ENCODE results near the gene TDRD7.

The TDRD7 gene

DNA sequence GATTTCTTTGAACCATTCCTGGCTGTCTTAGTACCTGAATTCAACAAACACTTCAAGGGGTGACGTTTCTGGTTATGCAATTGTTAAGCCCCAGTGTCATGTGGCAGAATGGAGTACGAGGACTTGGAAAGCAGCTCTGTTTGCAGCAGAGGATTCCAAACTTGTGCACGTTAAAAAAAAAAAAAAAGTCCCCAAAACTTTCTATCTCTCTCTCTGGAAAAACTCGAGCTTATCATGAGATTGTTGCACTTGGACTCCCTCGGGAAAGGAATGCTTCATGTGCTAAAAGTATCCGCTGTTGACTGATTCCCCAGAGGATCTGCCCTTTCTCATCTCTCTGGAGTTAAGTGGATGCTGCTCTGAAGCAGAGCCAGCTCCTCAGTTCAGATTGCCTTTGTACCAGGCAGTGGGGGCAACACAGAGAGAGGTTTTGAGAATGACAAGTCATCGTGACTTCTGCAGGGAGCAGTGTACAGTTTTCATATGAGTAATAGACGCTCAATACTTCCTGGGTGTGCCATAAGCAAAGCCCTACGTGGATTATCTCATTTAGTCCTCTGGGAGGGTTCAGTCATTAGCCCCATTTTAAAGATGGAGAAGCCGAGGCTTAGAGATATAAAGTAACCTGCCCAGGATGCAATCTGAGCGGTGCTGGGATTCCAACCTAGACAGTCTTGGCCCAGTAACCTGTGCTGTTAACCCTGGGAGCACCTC is 117.6 kb downstream of the TDRD7 start:
- no peak for DNase-seq

DNA sequence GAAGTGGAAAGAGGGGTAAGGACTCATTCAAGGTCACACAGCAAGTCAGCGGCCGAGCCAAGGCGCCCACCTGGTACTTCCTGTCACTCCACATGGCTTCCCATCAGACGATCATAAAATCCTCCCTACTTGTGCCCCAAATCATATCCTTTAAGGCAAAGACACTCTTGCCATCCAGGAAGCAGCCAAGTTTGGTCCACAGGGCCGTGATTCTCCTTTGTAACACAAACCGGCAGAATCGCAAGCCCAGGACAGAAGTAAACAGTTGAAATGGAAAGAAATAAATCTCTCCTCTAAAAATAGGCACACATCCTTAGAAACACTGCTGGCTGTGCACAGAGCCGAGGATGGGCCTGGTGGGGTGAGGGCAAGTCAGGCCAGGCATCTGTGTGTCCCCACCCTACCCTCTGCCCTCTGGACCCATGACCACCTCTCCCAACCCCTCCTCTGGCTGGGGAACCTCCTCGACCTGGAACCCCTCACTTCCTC is 120.0 kb downstream of the TDRD7 start:
- DNase-seq: no peak

DNA sequence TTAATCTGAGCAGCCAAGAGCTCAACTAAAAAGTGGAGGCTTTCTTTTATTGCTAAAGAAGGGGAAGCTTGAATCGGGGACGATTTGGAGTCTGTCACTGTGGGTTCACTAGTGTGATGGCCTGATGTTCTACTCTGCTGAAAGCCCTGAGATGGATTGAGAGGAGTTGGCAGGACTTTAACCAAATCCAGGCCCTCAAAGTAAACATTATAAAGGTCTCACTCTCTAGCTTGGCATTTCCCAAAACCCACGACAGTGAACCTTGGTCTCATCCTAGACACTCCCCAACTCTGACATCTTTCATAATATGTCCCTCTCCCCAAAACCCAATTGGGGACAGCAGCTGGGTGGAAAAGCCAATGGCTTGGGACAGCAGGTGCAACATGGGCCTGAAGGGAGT is 122.3 kb downstream of the TDRD7 start:
- DNase-seq: no peak

DNA sequence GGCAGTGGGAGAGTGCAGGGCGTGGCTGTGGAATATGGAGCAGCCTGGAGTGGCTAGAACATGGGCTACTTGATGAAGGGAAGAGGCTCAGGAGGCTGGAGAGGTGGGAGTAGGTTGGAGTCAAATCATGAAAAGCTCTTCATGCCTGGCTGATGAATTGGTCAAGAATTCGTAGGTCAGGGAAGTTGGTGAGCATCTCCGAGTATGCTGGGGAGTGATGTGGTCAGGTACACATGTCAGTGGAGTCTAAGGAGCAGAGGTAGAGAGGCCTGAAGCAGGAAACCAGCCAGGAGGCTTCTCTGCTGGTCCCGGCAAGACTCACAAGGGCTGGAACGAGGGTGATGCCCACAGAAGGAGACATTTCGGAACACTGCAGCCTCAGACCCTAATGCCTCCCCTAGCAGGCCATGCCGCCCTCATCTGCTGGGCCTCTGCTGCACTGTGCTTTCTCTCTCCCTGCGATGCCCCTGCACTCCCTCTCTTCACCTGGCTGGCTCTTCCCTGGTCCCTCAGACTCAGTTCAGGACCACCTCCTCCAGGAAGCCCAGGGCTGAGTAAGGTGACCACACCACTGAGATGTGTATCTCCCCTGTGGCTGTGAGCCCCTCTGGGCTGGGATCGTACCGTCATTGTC is 123.2 kb downstream of the TDRD7 start:
- DNase-seq: no peak

DNA sequence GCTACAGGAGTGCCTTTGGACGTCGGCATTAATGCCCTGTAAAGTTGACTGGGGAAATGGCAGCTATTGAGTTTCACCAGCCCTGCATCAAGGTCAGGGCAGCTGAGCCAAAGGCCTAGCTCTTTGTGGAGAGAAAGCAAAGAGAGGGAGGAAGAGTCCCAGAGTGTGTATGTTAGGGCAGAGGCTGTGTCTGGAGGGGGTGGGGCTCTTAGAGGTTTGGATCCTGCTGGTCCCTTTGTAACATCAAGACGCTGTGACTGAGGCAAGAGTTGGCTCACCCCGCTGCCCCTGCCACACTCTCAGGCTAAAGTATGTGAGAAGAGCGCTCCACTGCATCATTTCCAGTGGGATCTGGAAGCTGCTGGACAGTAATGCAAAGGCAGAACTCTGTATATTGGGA is 123.9 kb downstream of the TDRD7 start:
- DNase-seq: no peak

DNA sequence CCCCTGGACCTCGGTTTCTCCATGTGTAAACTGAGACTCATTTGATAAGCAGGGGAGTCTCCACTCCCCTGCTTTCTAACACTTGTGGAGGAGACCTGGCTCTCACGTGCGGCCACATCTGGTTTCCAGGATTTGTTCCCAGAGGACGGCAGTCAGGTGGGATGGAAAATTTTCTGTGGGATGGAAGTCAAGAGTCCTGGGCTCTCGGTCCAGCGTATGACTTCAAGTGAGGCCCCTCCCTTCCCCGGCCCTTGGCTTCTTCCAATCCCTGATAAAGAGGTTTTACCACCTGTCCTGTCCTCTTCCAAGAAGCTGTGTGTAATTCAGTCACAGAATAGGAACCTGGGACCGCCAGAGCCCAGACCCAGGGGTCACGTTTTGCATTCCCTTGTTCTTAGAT is 124.6 kb downstream of the TDRD7 start:
- no peak for DNase-seq

DNA sequence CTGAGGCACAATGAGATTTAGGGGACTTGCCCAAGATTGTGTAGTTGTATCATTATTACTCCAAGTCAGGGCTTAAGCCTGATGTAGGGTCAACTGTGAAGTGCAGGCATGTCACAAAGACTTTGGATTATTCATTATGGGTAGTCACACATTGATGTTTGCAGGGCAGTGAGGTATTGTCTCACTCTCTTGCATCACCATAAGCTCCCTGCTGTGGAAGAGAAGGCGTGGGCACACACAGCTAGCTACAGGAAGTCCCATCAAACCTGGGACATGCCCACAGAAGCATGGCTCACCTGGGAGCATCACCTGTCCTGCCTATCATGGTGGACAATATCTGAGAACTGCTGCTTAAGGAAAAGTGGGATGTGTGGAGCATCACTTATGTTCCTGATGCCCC is 131.7 kb downstream of the TDRD7 start:
- DNase-seq: no peak

DNA sequence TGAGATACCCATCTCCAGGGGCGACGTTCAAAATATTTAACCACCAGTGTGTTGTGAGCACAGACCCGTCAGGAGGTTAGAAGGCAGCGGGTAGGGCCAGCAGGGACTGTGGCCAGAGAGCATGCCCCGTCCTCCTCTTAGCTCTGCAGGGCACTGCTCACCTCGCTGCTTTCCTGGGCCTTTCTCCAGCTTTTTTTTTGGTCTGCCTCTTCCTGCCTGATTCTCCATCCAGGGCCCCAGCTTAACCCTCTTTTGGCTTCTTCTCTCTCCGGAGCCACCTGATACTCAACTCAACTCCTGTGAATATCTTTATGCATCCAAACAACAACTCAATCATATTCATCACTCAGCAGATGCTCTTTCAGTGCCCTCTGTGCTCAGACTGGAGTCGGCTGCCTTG is 133.6 kb downstream of the TDRD7 start:
- DNase-seq: no peak
